ENCODE results near the gene FSCN2. TPM values are rescaled to one million over a fixed set of nuclear protein-coding genes. Genes with fewer than 3 reads are reported as not detected.
A peak's percentile ranks its signal among the peaks of the same experiment; 100 is the strongest.

The FSCN2 gene
- total RNA-seq, 1 donor from 2014 or later = 0.99 TPM

DNA sequence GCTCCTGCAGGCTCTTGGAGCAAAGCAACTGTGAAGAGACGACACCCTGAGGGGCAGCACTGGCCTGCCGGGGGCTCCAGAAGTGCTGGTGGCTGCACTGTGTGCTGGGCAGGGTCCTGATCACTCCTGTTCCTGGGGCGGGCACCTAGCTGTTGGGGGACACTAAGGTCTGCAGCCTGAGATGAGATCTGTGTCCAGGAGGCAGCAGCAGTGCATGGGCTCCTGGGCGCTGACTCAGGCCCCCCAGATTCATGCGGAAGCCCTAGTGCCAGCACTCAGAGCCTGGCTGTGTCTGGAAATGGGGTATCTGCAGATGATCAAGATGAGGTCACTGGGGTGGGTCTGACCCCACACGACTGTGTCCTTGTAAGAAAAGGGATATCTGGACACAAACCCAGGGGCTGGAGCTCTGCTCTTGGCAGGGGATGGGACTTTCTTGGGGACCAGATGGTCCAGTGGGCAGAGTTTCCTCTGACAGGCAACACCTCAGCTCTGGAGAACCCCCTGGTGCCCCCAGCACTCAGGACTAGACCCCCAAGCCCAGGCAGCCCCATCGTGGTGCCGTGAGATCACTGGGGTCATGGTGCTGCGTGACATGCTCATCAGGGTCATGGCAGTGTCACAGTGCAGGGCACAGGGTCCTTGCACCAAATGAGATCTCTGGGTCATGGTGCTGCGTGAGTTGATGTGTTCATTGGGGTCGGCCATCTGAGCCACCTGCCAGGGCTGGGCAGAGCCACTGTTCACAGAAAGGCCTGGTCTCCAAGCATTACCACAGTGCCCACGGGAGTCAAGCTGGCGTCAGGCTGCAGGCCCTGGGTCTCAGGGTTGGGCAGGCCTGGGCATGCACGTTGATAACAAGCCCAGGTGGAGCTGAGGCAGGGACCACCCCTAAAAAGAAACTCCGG is 14.5 kb downstream of the FSCN2 start:
- no peak for DNase-seq

DNA sequence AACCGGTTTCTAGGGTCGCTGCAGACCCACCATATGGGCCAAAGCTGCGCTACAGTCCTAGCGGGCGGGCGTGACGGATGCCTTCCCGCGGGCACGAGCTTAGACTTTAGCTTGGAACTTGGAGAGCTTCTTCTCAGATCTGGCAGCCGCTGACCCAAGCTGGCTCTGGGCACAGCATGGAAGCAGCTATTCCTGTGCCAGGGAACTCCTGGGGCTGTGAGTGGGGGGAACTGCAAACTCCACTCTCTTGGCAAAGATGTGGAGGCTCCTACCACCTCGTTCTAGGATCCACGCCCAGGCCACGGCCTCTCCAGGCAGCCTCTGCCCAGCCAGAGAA is 15.1 kb downstream of the FSCN2 start:
- DNase-seq = no peak

DNA sequence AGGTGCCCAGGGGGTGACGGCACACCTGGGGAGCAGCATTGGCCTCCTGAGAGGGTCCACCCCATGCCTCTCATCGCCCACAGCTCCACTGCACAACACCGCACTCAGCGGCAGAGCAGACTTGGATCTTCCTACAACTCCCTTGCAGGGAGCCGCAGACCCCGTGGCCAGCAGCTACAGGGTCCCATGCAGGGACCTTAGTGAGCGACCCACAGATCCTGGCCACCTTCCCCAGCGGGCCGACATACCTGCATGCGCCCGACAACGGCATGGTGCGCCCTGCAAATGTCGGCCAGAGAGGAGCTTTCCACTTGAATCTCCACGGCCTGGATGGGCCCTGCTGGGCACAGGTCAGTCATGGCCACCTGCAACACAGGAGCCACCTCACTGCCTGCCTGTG is 15.6 kb downstream of the FSCN2 start:
- no peak for DNase-seq

DNA sequence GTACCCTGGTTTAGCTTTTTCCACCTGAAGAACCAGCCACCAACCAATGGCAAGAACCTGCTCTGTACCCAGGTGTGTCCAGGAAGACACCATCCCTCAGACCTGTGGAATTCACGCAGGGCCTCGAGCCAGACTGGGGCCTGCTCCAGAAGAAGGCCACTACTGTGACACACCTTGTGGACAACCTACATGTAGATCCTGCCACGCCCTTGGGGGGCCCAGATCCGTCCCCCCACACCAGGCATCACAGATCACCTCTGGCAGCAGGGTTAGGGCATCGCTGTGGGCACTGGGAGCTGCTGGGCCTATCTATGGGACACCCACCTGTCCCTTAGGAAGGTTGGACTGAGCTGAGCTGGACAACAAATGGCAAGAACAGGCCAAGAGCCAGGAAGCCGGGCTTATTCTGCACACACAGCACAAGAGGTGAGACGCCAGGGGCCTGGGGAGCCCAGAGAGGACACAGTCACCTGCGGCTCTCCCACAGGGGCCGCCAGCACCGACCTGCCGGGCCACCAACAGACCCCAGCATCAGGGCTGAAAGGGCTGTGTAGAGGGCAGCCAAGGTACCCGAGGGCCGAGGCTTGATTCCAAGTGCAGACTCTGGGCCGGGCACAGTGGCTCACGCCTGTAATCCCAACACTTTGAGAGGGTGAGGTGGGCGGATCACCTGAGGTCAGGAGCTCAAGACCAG is 16.3 kb downstream of the FSCN2 start:
- DNase-seq = no peak

DNA sequence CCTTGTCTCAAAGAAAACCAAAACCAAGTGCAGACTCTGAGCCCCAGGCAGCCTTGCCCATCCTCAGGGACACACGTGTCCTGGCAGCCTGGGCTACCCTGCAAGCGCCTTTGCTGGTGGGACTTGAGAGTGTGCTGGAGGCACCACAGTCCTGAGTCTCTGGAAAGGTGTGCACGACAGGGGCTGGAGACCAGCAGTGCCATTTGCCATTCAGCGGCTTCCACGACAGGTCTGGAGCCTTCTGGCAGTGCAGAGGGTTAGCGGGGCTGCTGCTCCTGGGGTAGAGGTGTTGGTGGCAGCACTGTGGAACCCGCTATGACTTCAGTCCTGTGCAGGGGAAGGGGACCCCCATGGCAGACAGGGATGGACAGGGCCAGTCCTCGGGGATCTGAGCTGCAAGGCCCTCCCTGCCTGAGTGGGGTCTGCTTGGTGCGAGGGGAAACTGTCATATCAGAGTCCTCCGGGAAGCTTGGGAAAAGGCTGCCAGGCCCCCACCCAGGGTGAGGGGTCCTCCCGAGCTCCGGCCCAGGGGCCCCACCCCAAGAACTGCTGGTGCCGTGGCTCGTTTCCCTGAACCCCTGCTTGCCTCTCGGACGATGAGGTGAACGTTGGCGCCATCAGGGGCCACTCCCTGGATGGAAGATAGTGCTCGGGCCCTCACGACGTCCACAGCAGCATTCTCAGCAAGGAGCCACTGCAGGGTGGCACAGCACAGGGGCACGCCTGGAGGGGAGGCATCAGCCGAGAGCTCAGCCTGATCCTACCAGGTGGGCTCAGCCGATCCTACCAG is 17.2 kb downstream of the FSCN2 start:
- DNase-seq = no peak

DNA sequence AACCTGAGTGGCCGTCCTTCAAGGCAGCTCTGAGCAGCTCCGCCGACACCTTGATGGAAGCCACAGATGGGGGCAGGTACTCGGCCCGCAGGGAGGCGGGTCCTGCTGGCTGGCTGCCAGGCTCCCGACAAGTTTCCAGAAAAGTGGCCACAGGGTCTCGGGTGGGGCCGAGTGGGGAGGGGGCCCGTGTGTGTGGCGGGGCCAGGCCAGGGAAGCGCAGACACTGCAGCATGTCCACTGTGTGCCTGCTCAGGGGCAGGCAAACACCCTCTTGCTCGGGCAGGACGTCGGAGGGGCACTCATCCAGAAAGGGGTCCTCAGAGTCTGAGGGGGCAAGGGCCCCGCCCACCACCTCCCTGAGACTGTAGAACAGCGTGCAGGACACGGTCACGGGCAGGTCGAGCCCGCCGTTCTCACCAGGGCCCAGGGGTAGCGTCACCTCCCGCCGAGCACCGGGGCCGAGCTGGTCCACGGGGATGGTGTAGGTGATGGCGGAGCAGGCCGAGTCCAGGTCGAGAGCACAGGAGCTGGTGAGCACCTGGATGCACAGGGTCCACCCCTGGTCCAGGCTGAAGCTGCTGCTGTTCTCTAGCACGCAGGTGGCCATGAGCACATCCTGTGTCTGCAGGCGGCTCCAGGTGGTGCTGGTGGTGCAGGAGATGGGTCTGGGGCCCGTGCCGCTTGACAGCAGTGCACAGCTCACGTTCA is 18.9 kb downstream of the FSCN2 start:
- DNase-seq = no peak

DNA sequence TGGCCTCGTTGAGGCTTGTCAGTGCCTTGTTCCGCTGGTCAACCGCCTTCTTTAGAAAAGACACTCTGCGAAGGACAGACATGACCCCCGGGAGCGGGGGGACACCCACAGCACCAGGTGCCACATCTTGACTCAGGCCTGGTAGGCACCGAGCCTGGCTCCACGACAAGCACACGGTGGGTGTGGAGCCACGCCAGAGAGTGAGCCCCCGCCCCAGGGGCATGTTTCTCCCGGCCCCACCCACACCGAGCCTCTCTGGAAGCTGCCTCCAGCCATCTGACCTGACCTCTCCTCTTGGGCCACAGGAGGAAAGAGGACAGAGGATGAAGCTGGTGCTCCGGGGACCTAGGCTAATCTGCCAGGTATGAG is 19.4 kb downstream of the FSCN2 start:
- no peak for DNase-seq

DNA sequence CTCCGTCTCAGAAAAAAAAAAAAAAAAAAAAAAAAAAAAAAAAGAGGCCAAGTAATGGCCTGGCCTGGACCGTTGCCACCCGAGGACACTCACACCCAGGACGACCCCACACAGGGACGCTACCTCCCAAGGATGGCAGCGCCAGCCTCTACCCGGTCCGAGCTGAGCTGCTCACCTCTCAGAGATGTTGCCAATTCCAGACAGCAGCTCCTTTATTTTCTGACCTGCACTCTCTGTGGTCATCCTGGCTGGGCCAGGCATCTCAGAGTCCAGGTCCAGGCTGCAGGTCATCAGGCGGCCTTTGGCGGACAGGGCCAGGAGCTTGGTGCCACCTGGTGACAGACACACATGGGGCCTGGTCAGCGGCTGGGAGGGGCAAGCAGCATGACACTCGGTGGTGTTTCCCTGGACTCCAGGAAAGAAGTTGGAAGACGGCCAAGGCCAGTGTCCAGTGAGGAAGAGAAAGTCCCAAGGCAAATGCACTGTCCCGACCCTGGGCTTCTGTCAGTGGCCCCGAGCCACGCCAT is 20.9 kb downstream of the FSCN2 start:
- DNase-seq = no peak

DNA sequence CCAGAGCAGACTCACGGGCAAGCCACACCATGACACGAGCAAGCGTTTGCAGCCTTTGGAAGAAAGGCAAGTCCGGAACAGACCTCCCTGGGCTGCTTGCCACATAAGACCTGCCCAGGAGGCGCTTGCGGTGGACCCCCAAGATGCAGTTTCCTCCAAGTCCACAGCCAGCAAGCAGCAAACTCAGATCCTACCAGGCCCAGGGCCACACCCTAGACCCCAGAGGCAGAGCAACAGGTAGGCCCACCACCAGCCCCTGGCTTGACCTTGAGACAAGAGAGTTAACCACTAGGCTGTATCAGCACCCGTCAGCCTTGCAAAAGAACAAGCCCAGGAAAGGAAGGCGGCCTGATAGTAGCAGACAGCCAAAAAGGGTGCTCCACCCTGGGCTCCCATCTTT is 21.6 kb downstream of the FSCN2 start:
- no peak for DNase-seq

DNA sequence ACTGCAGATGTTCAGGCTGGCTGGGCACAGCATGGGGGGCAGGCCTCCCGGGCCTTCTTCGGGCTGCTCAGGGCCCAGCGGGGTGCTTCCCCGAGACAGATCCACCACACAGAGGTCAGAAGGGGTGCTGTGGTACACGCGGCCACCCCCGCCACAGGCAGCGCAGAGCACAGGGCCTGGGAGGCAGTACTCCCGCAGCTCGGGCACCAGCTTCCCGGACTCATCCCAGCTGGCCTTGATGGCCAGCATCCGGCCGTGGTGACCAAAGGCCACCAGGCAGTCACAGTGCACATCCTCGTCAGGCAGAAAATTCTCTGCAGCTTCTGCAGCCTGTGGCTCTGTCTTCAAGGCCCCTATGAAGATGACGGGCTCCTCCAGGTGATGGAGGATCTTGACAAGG is 22.1 kb downstream of the FSCN2 start:
- DNase-seq = no peak

DNA sequence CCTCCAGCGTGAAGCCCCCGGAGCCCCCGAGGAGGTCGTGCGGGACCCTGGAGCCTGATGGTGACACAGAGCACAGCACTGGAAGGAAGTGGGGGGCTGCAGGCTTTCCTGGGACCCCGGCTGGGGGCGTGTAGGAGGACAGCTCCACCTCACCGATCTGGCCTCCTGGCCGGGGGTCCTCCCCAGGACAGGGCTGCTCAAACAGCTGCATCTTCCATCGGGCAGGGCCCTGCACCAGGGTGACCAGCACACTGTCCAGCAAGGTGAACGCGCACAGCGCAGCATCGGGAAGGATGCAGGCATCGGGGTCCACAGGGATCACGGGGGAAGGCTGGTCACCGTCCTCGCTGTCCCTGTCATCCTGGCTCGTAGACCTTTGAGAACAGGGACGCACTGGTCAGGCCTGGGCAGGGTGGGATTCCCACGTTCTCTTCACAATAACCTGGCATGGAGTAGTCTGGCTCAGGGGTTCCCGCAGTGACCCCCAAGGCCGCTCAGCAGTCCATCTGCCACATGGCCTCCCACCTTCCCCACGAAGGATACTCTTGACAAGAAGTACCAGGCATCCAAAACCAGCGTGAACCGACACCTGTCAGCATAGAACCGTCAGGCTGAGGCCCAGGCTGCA is 22.8 kb downstream of the FSCN2 start:
- no peak for DNase-seq

DNA sequence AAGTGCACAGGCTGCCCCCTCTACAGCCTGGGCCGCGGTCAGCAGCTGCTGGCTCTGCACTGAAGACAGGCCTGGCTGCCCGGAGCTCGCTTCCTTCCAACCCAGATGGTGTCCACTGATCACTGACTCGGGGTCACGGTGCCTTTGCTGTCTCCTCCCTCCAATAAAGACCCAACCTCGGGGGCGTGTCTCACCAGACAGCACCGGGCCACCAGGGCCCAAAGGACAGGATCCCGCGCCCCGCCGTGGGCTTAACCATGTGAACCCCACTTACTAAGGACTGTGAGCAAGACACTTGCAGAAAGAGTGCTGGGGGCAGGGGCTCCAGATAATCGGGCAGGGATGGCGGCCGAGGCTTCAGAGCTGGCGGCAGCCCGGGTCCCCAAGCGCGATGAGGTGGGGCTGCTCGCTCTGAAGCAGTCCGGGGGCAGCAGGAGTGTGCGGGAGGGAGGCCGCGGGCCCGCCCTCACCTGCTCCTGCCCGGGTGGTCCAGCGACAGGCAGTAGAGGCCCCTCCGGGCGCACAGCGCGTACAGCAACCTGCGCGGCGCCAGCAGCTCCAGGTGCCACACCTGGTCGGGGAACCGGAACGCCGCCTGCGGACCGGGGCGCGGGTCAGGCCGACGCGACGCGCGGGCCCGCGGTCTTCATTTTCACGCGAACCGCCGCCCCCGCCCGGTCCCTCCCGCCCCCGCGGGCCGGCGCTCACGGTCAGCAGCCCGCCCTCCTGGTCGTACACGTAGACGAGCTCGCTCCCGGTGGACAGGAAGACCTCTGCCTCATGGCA is 23.5 kb downstream of the FSCN2 start:
- no peak for DNase-seq

DNA sequence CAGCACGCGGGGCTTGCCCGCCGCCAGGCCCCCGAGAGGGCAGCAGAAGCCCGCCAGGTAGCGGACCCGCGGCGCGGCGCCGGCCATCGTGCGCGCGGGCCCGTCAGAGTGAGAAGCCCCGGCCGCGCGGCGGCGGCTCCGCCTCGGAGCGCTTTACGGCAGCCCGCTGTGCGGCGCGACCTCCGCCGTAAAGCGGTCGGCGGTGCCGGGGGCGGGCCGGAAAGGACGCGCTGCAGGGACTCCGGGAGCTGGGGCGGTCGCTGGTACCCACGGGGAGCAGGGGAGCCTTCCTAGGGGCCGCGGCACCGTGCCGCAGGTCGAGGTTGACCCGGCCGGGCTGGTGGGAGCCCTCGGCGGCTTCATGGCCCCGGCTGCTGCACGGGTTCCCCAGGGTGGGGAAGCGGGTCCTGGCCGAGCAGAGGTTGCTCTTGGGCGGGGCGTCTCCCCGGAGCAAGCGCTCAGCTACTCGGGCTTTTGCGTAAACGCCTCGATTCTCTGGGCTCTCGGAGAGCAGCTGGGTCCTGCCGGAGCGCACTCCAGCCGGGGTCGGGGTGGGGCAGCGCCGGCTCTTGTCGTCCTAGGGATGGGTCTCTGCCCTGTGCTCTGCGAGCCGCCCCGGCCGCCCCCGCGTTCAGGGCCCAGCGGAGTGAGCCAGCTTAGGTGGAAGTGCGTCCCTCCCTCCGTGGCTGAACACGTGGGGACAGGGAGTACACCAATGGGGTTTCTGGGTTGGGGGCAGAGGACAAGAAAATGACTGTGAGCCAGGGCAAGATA is 24.3 kb downstream of the FSCN2 start, which contains the start of gene FAAP100:
FAAP100 (minus strand) TSS at position 110 of the 774 bp plus-strand sequence; CDS start at position 87, 23 bp downstream.
- peak; percentile 41 for DNase-seq

DNA sequence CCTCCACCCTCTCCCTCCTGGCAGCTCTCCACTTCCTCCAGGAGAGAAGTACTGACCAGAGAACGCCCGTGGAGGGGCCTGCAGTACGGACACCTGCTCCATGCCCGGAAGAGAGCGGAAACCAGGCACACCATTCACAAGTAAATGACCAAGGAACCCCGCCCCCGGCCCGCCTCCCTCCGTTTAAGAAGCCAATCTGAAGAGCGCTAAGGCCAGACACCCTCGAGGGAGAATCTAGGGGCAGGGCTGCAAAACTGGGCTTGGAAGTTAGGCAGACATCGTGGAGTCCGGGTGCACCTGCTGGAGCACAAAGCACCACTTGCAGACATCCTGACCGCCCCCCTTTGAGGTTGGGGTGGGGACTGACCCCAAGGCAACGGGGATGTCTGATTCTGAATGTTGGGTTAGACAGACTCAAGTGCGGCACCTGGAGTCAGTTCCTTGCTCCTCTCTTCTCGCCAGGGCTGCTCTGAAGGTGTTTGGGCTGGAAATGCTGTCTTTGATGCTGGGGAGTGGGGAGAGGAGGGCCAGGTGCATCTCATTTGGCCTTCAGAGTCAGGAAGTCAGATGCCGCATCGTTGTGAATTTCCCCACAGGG is 24.9 kb downstream of the FSCN2 start:
- peak; percentile 30 for DNase-seq

DNA sequence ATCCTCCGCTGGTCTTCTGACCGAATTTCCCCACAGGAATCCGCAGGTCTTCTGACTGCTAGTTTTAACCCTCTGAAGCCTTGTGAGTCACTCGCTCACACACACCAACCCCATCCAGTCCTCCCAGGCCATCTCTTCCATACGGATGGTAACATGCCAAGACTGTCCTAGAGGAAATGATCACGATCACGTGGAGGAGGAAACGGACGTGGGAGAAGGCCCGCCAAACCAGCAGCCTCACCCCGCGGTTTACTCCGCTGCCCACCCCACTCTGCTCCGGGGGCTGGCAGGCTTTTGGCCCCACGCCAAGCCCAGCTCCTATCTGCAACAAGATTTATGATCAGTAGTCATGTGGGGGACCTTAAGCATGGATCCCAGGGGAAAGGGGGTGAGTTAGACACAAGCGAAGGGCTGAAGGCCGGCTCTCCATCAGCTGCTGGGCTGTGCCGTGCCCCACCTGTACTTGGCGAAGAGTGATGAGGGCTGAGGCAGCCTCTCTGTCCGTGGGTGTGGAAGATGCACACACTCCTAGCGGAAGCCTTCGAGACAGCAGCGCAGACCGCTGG is 25.5 kb downstream of the FSCN2 start:
- DNase-seq = no peak

DNA sequence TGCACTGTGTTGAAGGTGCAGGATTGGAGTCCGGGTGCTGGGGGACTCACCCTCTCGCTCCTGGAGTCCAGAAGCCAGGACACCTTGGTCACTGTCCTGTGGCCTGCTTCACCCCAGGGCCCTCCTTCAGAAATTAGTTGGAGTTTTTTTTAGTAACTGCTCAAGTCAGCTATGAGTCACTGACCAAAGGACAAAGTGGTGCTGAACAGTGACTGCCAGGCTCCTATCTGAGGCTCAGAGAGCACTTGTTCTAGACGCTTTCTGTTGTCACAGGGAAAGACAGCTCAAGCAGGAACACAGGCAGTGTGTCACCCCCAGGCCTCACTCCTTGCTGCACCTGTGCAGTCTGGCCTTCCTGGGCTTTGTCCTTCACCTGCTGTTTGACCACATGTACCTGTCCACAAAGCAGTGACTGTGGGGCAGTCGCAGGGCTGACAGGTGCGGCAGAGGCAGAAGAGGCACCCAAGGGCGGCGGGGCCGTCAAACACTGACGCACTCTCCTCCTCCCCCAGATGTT is 28.1 kb downstream of the FSCN2 start:
- DNase-seq = no peak

DNA sequence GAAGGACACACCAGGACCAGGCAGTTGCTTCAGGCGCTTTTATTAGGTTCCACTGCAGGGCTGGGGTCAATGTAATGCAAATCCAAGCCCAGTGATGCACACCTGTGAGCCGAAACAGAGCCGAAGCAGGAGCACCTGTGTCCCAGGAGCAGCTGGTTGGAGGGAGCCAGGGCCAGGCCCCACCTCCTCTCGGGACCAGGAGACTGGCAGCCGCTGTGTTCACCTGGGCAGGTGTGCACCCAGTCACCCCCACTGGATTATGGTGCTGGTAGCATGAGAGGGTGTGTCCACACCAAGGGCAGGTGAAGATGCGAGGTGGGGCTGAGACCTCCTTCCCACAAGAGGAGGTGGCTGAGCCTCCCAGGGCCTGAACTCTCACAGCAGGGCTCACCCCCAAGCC is 28.7 kb downstream of the FSCN2 start:
- no peak for DNase-seq

DNA sequence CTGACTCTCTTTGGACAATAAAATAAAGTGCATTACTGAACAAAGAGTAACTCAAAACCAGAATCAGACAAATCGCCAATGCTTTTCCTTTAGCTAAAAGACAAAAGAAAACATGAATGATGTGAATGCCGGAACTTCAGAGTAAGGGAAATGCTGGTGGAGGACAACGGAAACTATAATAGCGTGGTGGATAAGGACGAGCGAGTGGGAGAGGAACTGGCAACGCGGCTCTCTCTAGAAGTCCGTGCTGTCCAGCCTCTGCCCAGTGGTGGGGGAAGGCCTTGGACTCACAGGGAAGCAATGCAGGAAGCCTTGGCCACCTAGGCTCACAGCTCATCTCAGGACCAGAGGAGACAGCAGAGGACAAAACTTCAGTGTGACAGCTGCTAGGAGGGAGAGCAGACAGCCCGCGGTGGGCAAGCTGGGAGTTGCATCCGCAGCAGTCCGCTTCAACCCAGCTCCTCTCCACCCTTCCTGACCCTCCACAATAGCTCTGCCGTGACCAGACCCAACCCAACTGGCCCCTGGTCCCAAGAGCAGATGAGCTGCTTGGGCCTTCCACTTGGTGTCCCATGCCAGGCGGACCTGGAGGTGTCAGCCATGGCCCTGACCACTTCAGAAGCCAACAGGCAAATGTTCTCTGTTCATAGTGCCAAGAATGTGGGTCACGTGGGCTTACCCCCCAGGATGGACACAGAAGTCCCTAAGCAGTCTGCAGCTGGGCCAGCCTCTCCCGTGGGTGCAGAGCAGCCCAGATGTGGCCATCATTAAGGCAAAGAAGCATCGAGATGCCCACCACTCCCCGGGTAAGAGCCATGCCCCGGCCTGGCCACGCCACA is 29.3 kb downstream of the FSCN2 start:
- no peak for DNase-seq
